Natural killer cell (primary cell): Measurements from ENCODE around the gene COL25A1. TPM values are rescaled to one million over a fixed set of nuclear protein-coding genes. Genes with fewer than 3 reads are reported as not detected.

Source experiments
- ATAC-seq, 3 donors: fragments of 150-1000 bp in 2 of 3; fragments of 200-7000 bp in 1 of 3; cut with Tn5 transposase; 1 replicate in 1 of 3; 2 replicates in 2 of 3; pipeline ENCODE4 v1.10.0; 2021; ENCODE audit warnings: mild to moderate bottlenecking in 2 of 3, moderate library complexity in 2 of 3
- DNase-seq, 2 donors: peaks; one replicate each; pipeline versions ENCODE4 v3.0.0 to v3.0.0-alpha.2; 2013 to 2021; ENCODE audit warnings: mixed read lengths in 1 of 2
- H3K27ac ChIP-seq: one replicate; pipeline ENCODE4 v1.5.1; 2013; ENCODE audit warnings: mild to moderate bottlenecking, low read length
- H3K27me3 ChIP-seq: one replicate; pipeline ENCODE4 v1.6.1; 2013; ENCODE audit warnings: low read length; ENCODE audit not compliant: control insufficient read depth, insufficient read depth
- H3K36me3 ChIP-seq: one replicate; pipeline ENCODE4 v1.6.1; 2013; ENCODE audit warnings: low read length; ENCODE audit not compliant: control insufficient read depth, insufficient read depth
- H3K4me1 ChIP-seq: one replicate; pipeline ENCODE4 v1.6.1; 2013; ENCODE audit warnings: low read length; ENCODE audit not compliant: control insufficient read depth, insufficient read depth
- H3K4me3 ChIP-seq: one replicate; pipeline ENCODE4 v1.5.1; 2013; ENCODE audit warnings: low read length
- H3K9me3 ChIP-seq: one replicate; pipeline ENCODE4 v1.6.1; 2013; ENCODE audit warnings: low read length; ENCODE audit not compliant: control insufficient read depth, insufficient read depth
- H3K27ac Mint-ChIP-seq, 2 donors: one replicate each; pipeline ENCODE4 v1.8.0; 2022; ENCODE audit warnings: mild to moderate bottlenecking in 2 of 2, mixed read lengths in 2 of 2, moderate library complexity in 1 of 2
- H3K27me3 Mint-ChIP-seq, 2 donors: one replicate each; pipeline ENCODE4 v1.8.0; 2022; ENCODE audit warnings: low read depth in 2 of 2, mixed read lengths in 2 of 2
- H3K36me3 Mint-ChIP-seq: one replicate; pipeline ENCODE4 v1.8.0; 2022; ENCODE audit warnings: mixed read lengths
- H3K4me1 Mint-ChIP-seq, 2 donors: one replicate each; pipeline ENCODE4 v1.8.0; 2022; ENCODE audit warnings: mixed read lengths in 2 of 2
- H3K4me3 Mint-ChIP-seq: one replicate; pipeline ENCODE4 v1.8.0; 2022; ENCODE audit warnings: mild to moderate bottlenecking, moderate library complexity, mixed read lengths
- H3K9me3 Mint-ChIP-seq, 2 donors: one replicate each; pipeline ENCODE4 v1.8.0; 2022; ENCODE audit warnings: mixed read lengths in 2 of 2
- WGBS: methylation state at CpG from one replicate; pipeline ENCODE4 v1.1.7; 2013; ENCODE audit warnings: missing lambda C conversion rate; ENCODE audit not compliant: insufficient coverage; 5-methylcytosine and 5-hydroxymethylcytosine counted together
- intact Hi-C: fragments of 100-400 bp; cut with micrococcal nuclease; formaldehyde crosslinking; loops from one replicate; pipeline ENCODE4 v1.14.2; 2022
- total RNA-seq, 4 donors: library from RNA; stranded (reverse); fragments of 120-200 nt in 1 of 4; gene quantifications; one replicate each; pipeline versions ENCODE4 v1.2.3 to v1.2.4, GENCODE V29; 2013 to 2022
- TF ChIP-seq, protein P1 (sequence below): fragments of 200-600 bp; IDR thresholded peaks from one replicate; pipeline ENCODE4 v1.8.0; 2022; ENCODE audit warnings: antibody characterized with exemption

The COL25A1 gene
- total RNA-seq, 3 donors from 2014 or later (not counting 1 experiment from before 2014, with no cell fraction given) = 0.08 TPM; not detected in 2

DNA sequence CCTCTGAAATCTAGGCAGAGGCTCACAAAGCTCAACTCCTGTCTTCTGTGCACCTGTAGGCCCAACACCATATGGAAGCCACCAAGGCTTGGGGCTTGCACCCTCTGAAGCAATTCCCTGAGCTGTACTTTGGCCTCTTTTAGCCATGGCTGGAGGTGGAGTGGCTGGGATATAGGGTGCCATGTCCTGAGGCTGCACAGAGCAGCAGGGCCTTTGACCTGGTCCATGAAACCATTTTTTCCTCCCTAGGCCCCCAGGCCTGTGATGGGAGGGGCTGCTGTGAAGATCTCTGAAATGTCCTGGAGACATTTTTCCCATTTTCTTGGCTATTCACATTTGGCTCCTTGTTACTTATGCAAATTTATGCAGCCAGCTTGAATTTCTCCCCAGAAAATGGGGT lies 20.9 kb upstream of the COL25A1 start:
- peaks cover 3% of the 10 kb centered on the region for H3K27me3 ChIP-seq
- ATAC-seq (no peak), DNase-seq (no peak)
- H3K36me3 ChIP-seq = no peaks in the 10 kb centered on the region
- H3K27ac Mint-ChIP-seq = no peak overlapping the region
- H3K4me1 Mint-ChIP-seq = no peaks in the 10 kb centered on the region
- H3K9me3 Mint-ChIP-seq = peaks cover 7 to 14% of the 10 kb centered on the region in 2 donors
- no peak overlapping the region for H3K4me3 Mint-ChIP-seq
- no peak overlapping the region for H3K4me3 ChIP-seq
- intact Hi-C loops = no loop called here
- H3K36me3 Mint-ChIP-seq = peaks cover 19% of the 10 kb centered on the region
- H3K27ac ChIP-seq = no peak overlapping the region
- H3K27me3 Mint-ChIP-seq = peaks cover 4 to 29% of the 10 kb centered on the region in 2 donors
- peaks cover 17% of the 10 kb centered on the region for H3K9me3 ChIP-seq
- TF ChIP-seq, protein P1, sequence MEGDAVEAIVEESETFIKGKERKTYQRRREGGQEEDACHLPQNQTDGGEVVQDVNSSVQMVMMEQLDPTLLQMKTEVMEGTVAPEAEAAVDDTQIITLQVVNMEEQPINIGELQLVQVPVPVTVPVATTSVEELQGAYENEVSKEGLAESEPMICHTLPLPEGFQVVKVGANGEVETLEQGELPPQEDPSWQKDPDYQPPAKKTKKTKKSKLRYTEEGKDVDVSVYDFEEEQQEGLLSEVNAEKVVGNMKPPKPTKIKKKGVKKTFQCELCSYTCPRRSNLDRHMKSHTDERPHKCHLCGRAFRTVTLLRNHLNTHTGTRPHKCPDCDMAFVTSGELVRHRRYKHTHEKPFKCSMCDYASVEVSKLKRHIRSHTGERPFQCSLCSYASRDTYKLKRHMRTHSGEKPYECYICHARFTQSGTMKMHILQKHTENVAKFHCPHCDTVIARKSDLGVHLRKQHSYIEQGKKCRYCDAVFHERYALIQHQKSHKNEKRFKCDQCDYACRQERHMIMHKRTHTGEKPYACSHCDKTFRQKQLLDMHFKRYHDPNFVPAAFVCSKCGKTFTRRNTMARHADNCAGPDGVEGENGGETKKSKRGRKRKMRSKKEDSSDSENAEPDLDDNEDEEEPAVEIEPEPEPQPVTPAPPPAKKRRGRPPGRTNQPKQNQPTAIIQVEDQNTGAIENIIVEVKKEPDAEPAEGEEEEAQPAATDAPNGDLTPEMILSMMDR = no peak
- no peaks in the 10 kb centered on the region for H3K4me1 ChIP-seq

DNA sequence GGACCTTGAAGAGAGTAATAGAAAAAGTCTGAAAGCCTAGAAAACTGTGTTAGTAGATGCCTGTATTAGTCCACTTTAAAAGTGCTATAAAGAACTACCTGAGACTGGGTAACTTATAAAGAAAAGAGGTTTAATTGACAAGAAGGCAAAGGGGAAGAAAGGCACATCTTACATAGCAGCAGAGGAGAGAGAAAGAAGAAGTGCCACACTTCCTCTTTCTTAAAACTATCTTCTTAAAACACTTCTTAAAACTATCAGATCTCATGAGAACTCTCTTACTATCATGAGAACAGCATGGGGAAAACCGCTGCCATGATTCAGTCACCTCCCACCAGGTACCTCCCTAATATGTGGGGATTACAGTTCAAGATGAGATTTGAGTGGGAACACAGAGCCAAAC lies 18.8 kb upstream of the COL25A1 start:
- H3K27me3 ChIP-seq = peaks cover 2% of the 10 kb centered on the region
- Mint-ChIP-seq H3K9me3 (peaks cover 7 to 14% of the 10 kb centered on the region in 2 donors), H3K27me3 (peaks cover 7 to 29% of the 10 kb centered on the region in 2 donors), H3K4me1 (no peaks in the 10 kb centered on the region), H3K36me3 (peaks cover 19% of the 10 kb centered on the region), H3K27ac (no peak overlapping the region), H3K4me3 (no peak overlapping the region)
- no peaks in the 10 kb centered on the region for H3K4me1 ChIP-seq
- ATAC-seq (no peak), DNase-seq (no peak)
- intact Hi-C loops = no loop called here
- H3K9me3 ChIP-seq = peaks cover 17% of the 10 kb centered on the region
- H3K36me3 ChIP-seq = no peaks in the 10 kb centered on the region
- no peak overlapping the region for H3K27ac ChIP-seq
- TF ChIP-seq, protein P1 = no peak
- no CpG with 5 or more reads among the region's 1 CpG for WGBS
- H3K4me3 ChIP-seq = no peak overlapping the region

DNA sequence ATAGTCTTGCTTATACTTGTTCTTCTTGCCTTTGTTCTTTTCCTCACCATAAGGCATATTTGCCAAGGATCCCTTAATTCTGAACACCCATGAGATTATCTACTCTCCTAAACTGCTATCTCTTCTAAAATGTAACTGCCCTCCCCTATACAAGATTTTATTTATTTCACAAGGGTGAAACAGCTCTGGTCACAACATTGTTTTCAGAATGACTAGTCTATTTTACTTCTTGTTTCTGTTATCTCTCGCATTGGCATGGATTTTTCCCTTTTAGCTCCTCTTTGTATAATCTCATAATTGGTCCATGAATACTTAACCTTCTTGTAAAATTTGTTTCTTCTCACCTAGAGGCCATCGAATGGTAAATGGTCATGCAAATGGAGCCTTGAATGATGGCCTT lies 17.2 kb upstream of the COL25A1 start:
- Histone ChIP-seq H3K36me3 (no peaks in the 10 kb centered on the region), H3K27me3 (peaks cover 2% of the 10 kb centered on the region), H3K4me3 (no peak overlapping the region), H3K27ac (no peak overlapping the region), H3K9me3 (peaks cover 17% of the 10 kb centered on the region), H3K4me1 (no peaks in the 10 kb centered on the region)
- Mint-ChIP-seq H3K27me3 (peaks cover 8 to 35% of the 10 kb centered on the region in 2 donors), H3K9me3 (peaks cover 7 to 14% of the 10 kb centered on the region in 2 donors), H3K27ac (no peak overlapping the region), H3K4me1 (no peaks in the 10 kb centered on the region), H3K4me3 (no peak overlapping the region), H3K36me3 (peaks cover 19% of the 10 kb centered on the region)
- WGBS = 83% methylated on average over 2 of the region's 2 CpGs
- ATAC-seq = no peak
- TF ChIP-seq, protein P1 = no peak
- intact Hi-C loops = no loop called here
- DNase-seq = no peak

DNA sequence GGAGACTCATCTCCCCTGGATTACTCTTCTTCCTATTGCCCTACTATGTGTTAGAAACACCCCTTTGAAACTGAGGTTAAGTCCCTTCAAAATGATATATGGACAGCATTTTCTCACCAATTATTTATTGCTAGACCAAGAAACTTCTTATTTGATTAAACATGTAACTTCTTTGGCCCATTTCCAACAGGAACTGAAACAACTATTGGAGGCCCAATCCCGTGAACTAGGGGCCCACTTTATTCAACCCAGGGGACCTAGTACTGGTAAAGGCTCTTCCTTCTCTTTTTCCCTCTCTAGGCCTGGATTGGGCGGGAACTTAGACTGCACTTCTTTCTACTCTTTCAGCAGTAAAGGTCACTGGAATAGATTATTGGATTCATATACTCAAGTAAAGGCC lies 16.7 kb upstream of the COL25A1 start:
- H3K4me3 Mint-ChIP-seq = no peak overlapping the region
- no peaks in the 10 kb centered on the region for H3K36me3 ChIP-seq
- WGBS = 47% methylated on average over 2 of the region's 2 CpGs
- no peak overlapping the region for H3K27ac Mint-ChIP-seq
- H3K36me3 Mint-ChIP-seq = peaks cover 15% of the 10 kb centered on the region
- peaks cover 8 to 30% of the 10 kb centered on the region in 2 donors for H3K27me3 Mint-ChIP-seq
- peaks cover 6 to 14% of the 10 kb centered on the region in 2 donors for H3K9me3 Mint-ChIP-seq
- H3K4me3 ChIP-seq = no peak overlapping the region
- no peaks in the 10 kb centered on the region for H3K4me1 Mint-ChIP-seq
- no peaks in the 10 kb centered on the region for H3K4me1 ChIP-seq
- TF ChIP-seq, protein P1 = no peak
- H3K27me3 ChIP-seq = peaks cover 2% of the 10 kb centered on the region
- intact Hi-C loops = no loop called here
- no peak for DNase-seq
- ATAC-seq = no peak
- H3K27ac ChIP-seq = no peak overlapping the region
- peaks cover 17% of the 10 kb centered on the region for H3K9me3 ChIP-seq
